GM12875 (cell line): Measurements from ENCODE around the gene SPEM1.

ENCODE experiments used
- H3K4me3 ChIP-seq: one replicate; pipeline ENCODE4 v1.5.1; 2011; ENCODE audit warnings: low read depth, low read length, control low read depth
- CTCF ChIP-seq: IDR thresholded peaks from 2 replicates; pipeline ENCODE4 v1.5.1; 2011; ENCODE audit warnings: low read depth, mild to moderate bottlenecking, control low read depth, inconsistent platforms, low read length, moderate library complexity, borderline replicate concordance; ENCODE audit not compliant: insufficient read depth

SPEM1 gene

GRCh38 chr17:7407485-7408251, 12.5 kb upstream of the SPEM1 start, which contains the start of gene NLGN2:
Gene NLGN2, plus strand, starts transcription at chr17:7407845. Its CDS starts 411 bp downstream, at chr17:7408256.
- H3K4me3 ChIP-seq, result no peak within 1 kb of the TSS
- TF ChIP-seq CTCF, result no peak

DNA sequence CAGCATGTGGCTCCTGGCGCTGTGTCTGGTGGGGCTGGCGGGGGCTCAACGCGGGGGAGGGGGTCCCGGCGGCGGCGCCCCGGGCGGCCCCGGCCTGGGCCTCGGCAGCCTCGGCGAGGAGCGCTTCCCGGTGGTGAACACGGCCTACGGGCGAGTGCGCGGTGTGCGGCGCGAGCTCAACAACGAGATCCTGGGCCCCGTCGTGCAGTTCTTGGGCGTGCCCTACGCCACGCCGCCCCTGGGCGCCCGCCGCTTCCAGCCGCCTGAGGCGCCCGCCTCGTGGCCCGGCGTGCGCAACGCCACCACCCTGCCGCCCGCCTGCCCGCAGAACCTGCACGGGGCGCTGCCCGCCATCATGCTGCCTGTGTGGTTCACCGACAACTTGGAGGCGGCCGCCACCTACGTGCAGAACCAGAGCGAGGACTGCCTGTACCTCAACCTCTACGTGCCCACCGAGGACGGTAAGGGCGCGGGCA, 11.8 kb upstream of the SPEM1 start:
- TF ChIP-seq CTCF, result no peak

GRCh38 chr17:7408863-7409262, 11.3 kb upstream of the SPEM1 start:
- TF ChIP-seq CTCF, result no peak
- no peak overlapping the region for H3K4me3 ChIP-seq

More for the DNA sequence above, 11.8 kb upstream of the SPEM1 start:
- no peak overlapping the region for H3K4me3 ChIP-seq

GRCh38 chr17:7409716-7410115, 10.4 kb upstream of the SPEM1 start:
- TF ChIP-seq CTCF, result no peak
- no peak overlapping the region for H3K4me3 ChIP-seq

DNA sequence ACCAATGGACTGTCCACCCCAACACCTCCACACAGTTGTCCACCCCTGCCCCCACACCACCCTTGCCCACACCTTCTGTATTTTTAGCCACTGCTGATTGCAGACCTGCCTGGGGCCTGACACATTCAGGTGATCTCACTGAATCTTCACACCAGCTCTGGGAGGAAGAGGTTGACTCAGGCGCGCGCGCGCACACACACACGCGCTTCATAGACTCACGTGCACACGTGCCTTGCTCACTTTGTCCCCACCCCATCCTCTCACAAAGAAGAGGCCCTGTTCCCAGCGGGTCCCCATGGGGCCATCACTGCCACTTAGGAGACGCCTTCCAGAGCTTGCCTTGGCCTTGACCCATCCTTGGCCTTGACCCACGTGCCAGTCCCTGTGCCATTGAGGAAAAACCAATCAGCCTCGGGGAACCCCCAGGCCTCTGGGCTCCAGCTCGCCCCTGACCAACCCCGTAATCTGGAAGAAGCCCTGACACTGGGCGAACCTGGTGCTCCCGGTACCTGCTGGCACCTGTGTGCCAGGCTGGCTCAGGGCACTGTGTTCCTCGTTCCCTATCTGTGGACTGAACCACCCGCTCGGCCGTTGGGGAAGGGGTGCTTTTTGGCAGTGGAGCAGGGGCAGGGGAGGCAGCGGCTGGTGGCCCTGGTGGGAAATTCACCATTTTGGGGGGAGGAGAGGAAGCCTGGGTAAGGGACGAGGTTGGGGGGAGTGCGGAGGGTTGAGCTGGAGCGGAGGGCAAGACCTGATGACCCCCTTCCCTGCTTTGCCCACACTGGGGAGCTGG, 9.3 kb upstream of the SPEM1 start:
- H3K4me3 ChIP-seq, result no peak overlapping the region
- TF ChIP-seq CTCF, result no peak

GRCh38 chr17:7411427-7411750, 8.7 kb upstream of the SPEM1 start:
- no peak for TF ChIP-seq CTCF
- H3K4me3 ChIP-seq, result no peak overlapping the region
